ENCODE data around the gene BNIP3. TPM values are rescaled to one million over a fixed set of nuclear protein-coding genes. Genes with fewer than 3 reads are reported as not detected.
A peak's percentile ranks its signal among the peaks of the same experiment; 100 is the strongest.
"Not testable (repeated sequence)": the region's sequence is repeated elsewhere in the genome, so short reads cannot be mapped to it uniquely, and the experiment has no call there.

BNIP3 gene
- total RNA-seq, 1 experiment from 2014 or later = 129 TPM

DNA sequence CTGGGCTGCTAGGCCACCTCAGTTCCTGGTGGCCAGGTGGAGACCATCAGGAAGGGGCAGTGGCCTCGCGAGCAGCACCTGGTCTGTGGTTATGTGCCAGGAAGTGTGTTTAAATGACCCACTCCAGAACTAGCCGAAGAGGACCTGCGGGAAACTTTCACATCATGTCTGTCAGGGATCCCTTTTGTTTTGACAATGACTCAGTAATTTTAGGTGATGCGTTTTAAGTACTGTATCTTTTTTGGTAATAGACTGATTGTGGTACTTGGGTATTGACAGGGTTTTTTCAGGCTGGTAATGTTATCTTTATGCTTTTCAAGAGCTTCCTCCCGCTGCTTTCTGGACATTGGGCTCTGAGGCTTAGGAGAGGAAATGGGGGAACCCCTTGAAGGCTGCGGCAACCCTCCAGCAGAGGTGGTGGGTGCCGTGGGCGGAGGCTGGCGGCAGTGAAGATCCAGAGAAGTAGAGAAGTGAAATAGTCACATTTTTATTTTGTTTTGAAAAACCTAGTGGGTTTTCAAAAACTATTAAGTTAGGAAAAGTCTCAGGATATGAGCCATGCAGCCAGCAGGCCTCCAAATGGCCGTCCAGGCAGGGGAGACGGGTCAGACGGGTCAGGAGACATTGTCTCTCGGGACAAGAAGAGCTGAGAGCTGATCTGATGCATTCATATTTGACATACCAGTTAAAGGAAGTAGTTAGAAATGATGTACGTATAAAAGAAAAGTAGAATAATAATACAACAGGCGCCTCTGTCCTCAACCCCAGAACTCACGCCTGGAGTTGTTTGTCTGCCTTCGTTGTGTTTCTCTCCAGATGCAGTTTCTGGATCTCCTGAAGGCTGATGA is 53.3 kb downstream of the BNIP3 start:
- no peaks in the 10 kb centered on the region for H3K36me3 ChIP-seq (replicated peaks; ENCODE audit: control insufficient read depth, insufficient read depth, low read length)
- no peak for DNase-seq
- no peaks in the 10 kb centered on the region for H3K27me3 ChIP-seq (ENCODE audit: control insufficient read depth, insufficient read depth, low read length)
- no peak overlapping the region for H3K4me3 ChIP-seq (ENCODE audit: insufficient read depth, low read depth, low read length)

DNA sequence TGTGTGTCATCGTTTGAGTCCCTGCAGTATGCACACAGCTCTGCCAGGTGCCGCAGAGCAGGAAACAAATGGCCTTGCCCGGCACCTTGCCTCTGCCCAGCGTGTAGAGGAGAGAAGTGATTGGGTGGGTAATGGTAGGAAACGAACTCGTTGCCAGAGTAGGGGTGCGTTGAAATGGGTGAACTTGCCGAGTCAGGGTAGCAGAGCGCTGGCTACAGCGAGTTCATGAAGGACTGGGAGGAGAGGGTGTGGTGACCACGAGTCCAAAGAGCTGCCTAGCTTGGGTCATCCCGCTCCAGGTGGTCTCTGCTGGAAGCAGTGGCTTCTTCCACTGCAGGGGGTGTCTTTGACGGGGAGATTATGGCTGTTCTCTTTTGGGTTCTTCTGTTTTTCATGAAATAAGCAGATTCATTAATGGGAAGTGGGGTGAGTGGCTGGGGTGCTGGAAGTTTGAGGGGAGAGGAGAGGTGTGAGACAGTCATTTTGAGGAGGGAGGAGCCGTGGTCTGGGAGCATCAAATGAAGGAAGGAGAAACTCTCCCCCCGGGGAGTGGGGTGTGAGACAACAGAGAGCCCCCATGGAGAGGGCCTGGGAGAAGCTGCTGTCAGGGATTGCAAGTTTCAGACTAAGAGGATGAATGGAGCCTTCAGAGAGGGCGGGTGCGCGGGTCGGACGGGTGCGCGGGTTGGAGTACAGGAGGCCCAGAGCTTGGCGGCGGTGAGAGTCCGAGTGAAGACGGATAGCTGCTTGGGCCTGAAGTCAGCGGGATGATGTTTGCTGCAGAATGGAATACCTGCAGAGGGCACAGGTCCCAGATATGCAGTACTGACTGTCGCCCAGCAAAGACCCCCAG is 54.8 kb downstream of the BNIP3 start:
- no peaks in the 10 kb centered on the region for H3K36me3 ChIP-seq (replicated peaks; ENCODE audit: control insufficient read depth, insufficient read depth, low read length)
- no peak overlapping the region for H3K4me3 ChIP-seq (ENCODE audit: insufficient read depth, low read depth, low read length)
- H3K27me3 ChIP-seq (ENCODE audit: control insufficient read depth, insufficient read depth, low read length) = no peaks in the 10 kb centered on the region
- DNase-seq = no peak

DNA sequence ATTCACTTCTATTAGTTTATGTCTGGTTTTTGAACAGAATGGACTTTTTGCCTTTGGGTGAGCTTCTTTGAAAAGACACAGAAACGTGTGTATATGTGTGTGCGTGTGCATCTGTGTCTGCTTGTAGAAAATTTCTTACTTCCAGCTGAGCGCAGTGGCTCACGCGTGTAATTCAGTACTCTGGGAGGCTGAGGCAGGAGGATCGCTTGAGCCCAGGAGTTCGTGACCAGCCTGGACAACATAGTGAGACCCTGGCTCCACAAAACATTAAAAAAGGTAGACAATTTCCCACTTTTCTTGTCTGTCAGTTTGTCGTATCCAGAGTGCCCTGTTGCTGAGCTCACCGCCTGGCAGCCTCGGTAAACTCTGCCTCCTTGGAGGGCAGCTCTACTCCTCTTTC is 55.5 kb downstream of the BNIP3 start:
- Histone ChIP-seq H3K4me3 (ENCODE audit: insufficient read depth, low read depth, low read length) (no peak overlapping the region), H3K36me3 (replicated peaks; ENCODE audit: control insufficient read depth, insufficient read depth, low read length) (no peaks in the 10 kb centered on the region), H3K27me3 (ENCODE audit: control insufficient read depth, insufficient read depth, low read length) (no peaks in the 10 kb centered on the region)
- no peak for DNase-seq

GRCh38 chr10:131925716-131926115 is 56.0 kb downstream of the BNIP3 start:
- H3K4me3 ChIP-seq (ENCODE audit: insufficient read depth, low read depth, low read length) = no peak overlapping the region
- no peaks in the 10 kb centered on the region for H3K27me3 ChIP-seq (ENCODE audit: control insufficient read depth, insufficient read depth, low read length)

GRCh38 chr10:131925011-131925649 is 56.6 kb downstream of the BNIP3 start:
- no peaks in the 10 kb centered on the region for H3K27me3 ChIP-seq (ENCODE audit: control insufficient read depth, insufficient read depth, low read length)
- no peak overlapping the region for H3K4me3 ChIP-seq (ENCODE audit: insufficient read depth, low read depth, low read length)
- no peak for DNase-seq
- no peaks in the 10 kb centered on the region for H3K36me3 ChIP-seq (replicated peaks; ENCODE audit: control insufficient read depth, insufficient read depth, low read length)

More at GRCh38 chr10:131925716-131926115, 56.0 kb downstream of the BNIP3 start:
- no peak for DNase-seq
- H3K36me3 ChIP-seq (replicated peaks; ENCODE audit: control insufficient read depth, insufficient read depth, low read length) = no peaks in the 10 kb centered on the region

GRCh38 chr10:131923038-131923756 is 58.5 kb downstream of the BNIP3 start:
- Histone ChIP-seq H3K4me3 (ENCODE audit: insufficient read depth, low read depth, low read length) (no peak overlapping the region), H3K36me3 (replicated peaks; ENCODE audit: control insufficient read depth, insufficient read depth, low read length) (no peaks in the 10 kb centered on the region), H3K27me3 (ENCODE audit: control insufficient read depth, insufficient read depth, low read length) (no peaks in the 10 kb centered on the region)
- DNase-seq = no peak

GRCh38 chr10:131921184-131921583 is 60.5 kb downstream of the BNIP3 start:
- peak; percentile 55 for DNase-seq
- Histone ChIP-seq H3K27me3 (ENCODE audit: control insufficient read depth, insufficient read depth, low read length) (no peaks in the 10 kb centered on the region), H3K4me3 (ENCODE audit: insufficient read depth, low read depth, low read length) (no peak overlapping the region), H3K36me3 (replicated peaks; ENCODE audit: control insufficient read depth, insufficient read depth, low read length) (no peaks in the 10 kb centered on the region)

DNA sequence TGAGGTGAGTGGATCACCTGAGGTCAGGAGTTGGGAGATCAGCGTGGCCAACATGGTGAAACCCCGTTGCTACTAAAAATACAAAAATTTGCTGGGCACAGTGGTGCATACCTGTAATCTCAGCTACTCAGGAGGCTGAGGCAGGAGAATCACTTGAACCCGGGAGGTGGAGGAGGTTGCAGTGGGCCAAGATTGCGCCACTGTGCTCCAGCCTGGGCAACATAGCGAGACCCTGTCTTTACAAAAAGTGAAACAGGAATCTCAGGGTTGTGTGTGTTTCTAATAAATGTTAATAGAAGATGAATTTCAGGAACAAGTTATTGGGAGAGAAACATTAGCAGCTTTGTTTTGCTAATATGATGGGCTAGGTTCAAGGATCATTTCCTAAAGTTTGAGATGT is 61.0 kb downstream of the BNIP3 start:
- no peaks in the 10 kb centered on the region for H3K27me3 ChIP-seq (ENCODE audit: control insufficient read depth, insufficient read depth, low read length)
- DNase-seq = no peak
- no peaks in the 10 kb centered on the region for H3K36me3 ChIP-seq (replicated peaks; ENCODE audit: control insufficient read depth, insufficient read depth, low read length)
- no peak overlapping the region for H3K4me3 ChIP-seq (ENCODE audit: insufficient read depth, low read depth, low read length)

DNA sequence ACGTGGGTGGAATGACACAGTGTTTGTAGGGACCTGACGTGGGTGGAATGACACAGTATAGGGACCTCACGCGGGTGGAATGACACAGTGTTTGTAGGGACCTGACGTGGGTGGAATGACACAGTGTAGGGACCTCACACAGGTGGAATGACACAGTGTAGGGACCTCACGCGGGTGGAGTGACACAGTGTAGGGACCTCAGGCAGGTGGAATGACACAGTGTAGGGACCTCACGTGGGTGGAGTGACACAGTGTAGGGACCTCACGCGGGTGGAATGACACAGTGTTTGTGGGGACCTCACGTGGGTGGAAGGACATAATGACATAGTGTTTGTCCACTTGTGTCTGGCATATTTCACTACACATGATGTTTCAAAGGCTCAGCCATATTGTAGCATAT is 61.6 kb downstream of the BNIP3 start:
- Histone ChIP-seq H3K4me3 (ENCODE audit: insufficient read depth, low read depth, low read length) (no peak overlapping the region), H3K36me3 (replicated peaks; ENCODE audit: control insufficient read depth, insufficient read depth, low read length) (no peaks in the 10 kb centered on the region), H3K27me3 (ENCODE audit: control insufficient read depth, insufficient read depth, low read length) (no peaks in the 10 kb centered on the region)
- no peak for DNase-seq

GRCh38 chr10:131919461-131919860 is 62.3 kb downstream of the BNIP3 start:
- not testable (repeated sequence) for DNase-seq; H3K4me3 ChIP-seq (ENCODE audit: insufficient read depth, low read depth, low read length); H3K36me3 ChIP-seq (replicated peaks; ENCODE audit: control insufficient read depth, insufficient read depth, low read length); H3K27me3 ChIP-seq (ENCODE audit: control insufficient read depth, insufficient read depth, low read length)

Other genes with a start within 250 kb of the BNIP3 start
- 44.8 and 47.4 TPM in 2 replicates for gene PPP2R2D, start 80.9 kb downstream of the BNIP3 start, total RNA-seq (2014; rRNA removed; shearing (Covaris generic))
- 0.42 and 0.63 TPM in 2 replicates for gene JAKMIP3, start 84.0 kb upstream of the BNIP3 start, total RNA-seq (2014; rRNA removed; shearing (Covaris generic))
- 7.6 and 9.1 TPM in 2 replicates for gene DPYSL4, start 205.0 kb upstream of the BNIP3 start, total RNA-seq (2014; rRNA removed; shearing (Covaris generic))

Measured in H7 (cell line).